Ishikawa (cell line): ENCODE measurements around the gene TMEM255B.

Experiments used
- CEBPB ChIP-seq: IDR thresholded peaks from 2 replicates; pipeline ENCODE4 v1.6.1; 2012
- CREB1 ChIP-seq: IDR thresholded peaks from 2 replicates; pipeline ENCODE4 v1.6.1; 2012; ENCODE audit warnings: low read depth
- EGR1 ChIP-seq: IDR thresholded peaks from 2 replicates; pipeline ENCODE4 v1.6.1; 2012
- EP300 ChIP-seq: IDR thresholded peaks from 2 replicates; pipeline ENCODE4 v1.6.1; 2012; ENCODE audit warnings: borderline replicate concordance
- FOXM1 ChIP-seq: IDR thresholded peaks from 2 replicates; pipeline ENCODE4 v1.6.1; 2012; ENCODE audit warnings: low read depth, borderline replicate concordance
- MAX ChIP-seq: IDR thresholded peaks from 2 replicates; pipeline ENCODE4 v1.6.1; 2012
- NFIC ChIP-seq: IDR thresholded peaks from 2 replicates; pipeline ENCODE4 v1.6.1; 2012
- RAD21 ChIP-seq: IDR thresholded peaks from 2 replicates; pipeline ENCODE4 v1.6.1; 2012; ENCODE audit warnings: low read depth
- REST ChIP-seq: IDR thresholded peaks from 2 replicates; pipeline ENCODE4 v1.6.1; 2012; ENCODE audit warnings: low read depth, mild to moderate bottlenecking
- TAF1 ChIP-seq: IDR thresholded peaks from 2 replicates; pipeline ENCODE4 v1.6.1; 2012; ENCODE audit warnings: low read depth, mild to moderate bottlenecking
- TCF12 ChIP-seq: IDR thresholded peaks from 2 replicates; pipeline ENCODE4 v1.6.1; 2012; ENCODE audit warnings: low read depth
- TEAD4 ChIP-seq: IDR thresholded peaks from 2 replicates; pipeline ENCODE4 v1.6.1; 2012
- USF1 ChIP-seq: IDR thresholded peaks from 2 replicates; pipeline ENCODE4 v1.6.1; 2012
- YY1 ChIP-seq: IDR thresholded peaks from 2 replicates; pipeline ENCODE4 v1.6.1; 2012; ENCODE audit warnings: low read depth
- ZBTB7A ChIP-seq: IDR thresholded peaks from 2 replicates; pipeline ENCODE4 v1.6.1; 2012; ENCODE audit warnings: low read depth

TMEM255B gene

GRCh38 chr13:113845723-113846635, 87.0 kb downstream of the TMEM255B start:
- TF ChIP-seq TEAD4 (no peak), TAF1 (no peak), EP300 (no peak), MAX (no peak), TCF12 (no peak), CREB1 (no peak), YY1 (no peak), RAD21 (no peak), ZBTB7A (no peak), USF1 (no peak), NFIC (no peak), REST (no peak), CEBPB (no peak), EGR1 (no peak), FOXM1 (no peak)

GRCh38 chr13:113846636-113847318, 87.8 kb downstream of the TMEM255B start:
- no peak for TF ChIP-seq TCF12

- TF ChIP-seq ZBTB7A (no peak), REST (no peak), TAF1 (no peak)
These were observed 89.0 kb downstream of the TMEM255B start for GRCh38 chr13:113848020-113848419.

- TF ChIP-seq MAX (peak; percentile 96), TAF1 (no peak)
These were observed 89.6 kb downstream of the TMEM255B start for GRCh38 chr13:113848431-113849260.

GRCh38 chr13:113849546-113849945, 90.5 kb downstream of the TMEM255B start:
- TF ChIP-seq TAF1 (no peak), FOXM1 (no peak), NFIC (no peak), CREB1 (no peak), CEBPB (no peak), USF1 (no peak), EGR1 (no peak), RAD21 (no peak), EP300 (no peak), TEAD4 (no peak), MAX (no peak), ZBTB7A (no peak), YY1 (no peak), REST (no peak), TCF12 (no peak)
